Smooth muscle cell (in vitro differentiated cells): Measurements from ENCODE around the gene STARD4. TPM values are rescaled to one million over a fixed set of nuclear protein-coding genes. Genes with fewer than 3 reads are reported as not detected.

Experiments
- DNase-seq: peaks from one replicate; lab custom pipeline; 2025; ENCODE audit not compliant: unreplicated experiment; lab: John Stamatoyannopoulos, UW
- H2AFZ ChIP-seq: fragments of 200-600 bp; sonication (generic); 2 replicates; pipeline ENCODE4 v1.6.0; 2016; ENCODE audit warnings: antibody characterized with exemption, low read depth, mild to moderate bottlenecking
- H3F3A ChIP-seq: fragments of 200-600 bp; sonication (generic); 2 replicates; pipeline ENCODE4 v1.6.0; 2017; ENCODE audit warnings: antibody characterized with exemption, low read depth
- H3K27ac ChIP-seq: fragments of 200-600 bp; sonication (generic); 2 replicates; pipeline ENCODE4 v1.5.1; 2016; ENCODE audit warnings: low read depth, mild to moderate bottlenecking
- H3K27me3 ChIP-seq: fragments of 200-600 bp; sonication (generic); 2 replicates; pipeline ENCODE4 v1.6.1; 2016; ENCODE audit warnings: low read depth, mild to moderate bottlenecking
- H3K36me3 ChIP-seq: fragments of 200-600 bp; sonication (generic); 2 replicates; pipeline ENCODE4 v1.5.1; 2016; ENCODE audit warnings: low read depth
- H3K4me1 ChIP-seq: fragments of 200-600 bp; sonication (generic); 2 replicates; pipeline ENCODE4 v1.5.1; 2016; ENCODE audit warnings: low read depth
- H3K4me2 ChIP-seq: fragments of 200-600 bp; sonication (generic); 2 replicates; pipeline ENCODE4 v1.6.0; 2016; ENCODE audit warnings: mild to moderate bottlenecking
- H3K4me3 ChIP-seq: fragments of 200-600 bp; sonication (generic); 2 replicates; pipeline ENCODE4 v1.5.1; 2016; ENCODE audit warnings: mild to moderate bottlenecking
- H3K79me2 ChIP-seq: fragments of 200-600 bp; sonication (generic); 2 replicates; pipeline ENCODE4 v1.6.0; 2016; ENCODE audit warnings: low read depth, mild to moderate bottlenecking
- H3K9ac ChIP-seq: fragments of 200-600 bp; sonication (generic); 2 replicates; pipeline ENCODE4 v1.6.0; 2016; ENCODE audit warnings: low read depth
- H3K9me3 ChIP-seq: fragments of 200-600 bp; sonication (generic); replicated peaks from 2 replicates; pipeline ENCODE4 v1.5.1; 2016; ENCODE audit warnings: low read depth
- H4K20me1 ChIP-seq: fragments of 200-600 bp; sonication (generic); 2 replicates; pipeline ENCODE4 v1.6.0; 2016; ENCODE audit warnings: low read depth
- WGBS: methylation state at CpG from one replicate; pipeline ENCODE4 v1.1.7; 2016; ENCODE audit warnings: low lambda C conversion rate; 5-methylcytosine and 5-hydroxymethylcytosine counted together
- polyA plus RNA-seq: library from polyadenylated mRNA; unstranded; fragments of >200 nt; fragmentation: Nextera tagmentation; extraction: Ambion mirVana; gene quantifications from 2 replicates; pipeline ENCODE4 v1.2.1, GENCODE V29; 2016
- total RNA-seq: library from RNA; depleted of rRNA; stranded (reverse); fragments of >200 nt; gene quantifications from 2 replicates; pipeline ENCODE4 v1.2.3, GENCODE V29; 2014
- TF ChIP-seq, protein P1 (sequence below): fragments of 200-600 bp; sonication (generic); IDR thresholded peaks from 2 replicates; pipeline ENCODE4 v1.5.1; 2017; ENCODE audit warnings: borderline replicate concordance, mild to moderate bottlenecking, antibody characterized with exemption; ENCODE audit not compliant: insufficient read depth, poor library complexity, severe bottlenecking

STARD4 gene
- total and polyA plus RNA-seq, 2 experiments from 2014 or later = 41.7 to 123 TPM

DNA sequence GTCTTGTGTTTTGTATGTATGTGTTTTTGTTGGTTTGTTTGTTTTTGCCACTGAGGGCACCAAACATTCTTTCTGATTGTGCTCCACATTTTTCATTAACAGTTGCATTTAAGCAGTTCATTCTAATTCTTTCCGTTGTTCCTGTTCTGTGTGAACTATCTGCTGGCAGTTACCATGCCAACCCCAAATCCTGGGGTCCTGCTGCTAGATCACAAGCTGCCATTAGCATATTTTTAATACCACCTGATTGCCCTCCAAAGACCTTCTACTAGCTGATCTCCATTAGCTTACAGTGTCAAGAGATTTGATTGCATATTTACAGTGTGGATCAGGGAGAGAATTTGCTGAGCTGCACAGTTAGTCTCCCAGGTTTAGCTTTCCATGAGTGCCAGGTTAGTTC, 40.6 kb upstream of the STARD4 start:
- Histone ChIP-seq H3K27ac (no peak overlapping the region), H3F3A (no peaks in the 10 kb centered on the region), H3K4me3 (no peak overlapping the region), H3K4me1 (peaks cover 21% of the 10 kb centered on the region), H4K20me1 (no peaks in the 10 kb centered on the region), H3K79me2 (no peaks in the 10 kb centered on the region), H3K4me2 (no peak overlapping the region), H3K36me3 (no peaks in the 10 kb centered on the region), H3K27me3 (no peaks in the 10 kb centered on the region), H3K9me3 (no peaks in the 10 kb centered on the region), H2AFZ (no peak overlapping the region), H3K9ac (no peak overlapping the region)
- TF ChIP-seq, protein P1, sequence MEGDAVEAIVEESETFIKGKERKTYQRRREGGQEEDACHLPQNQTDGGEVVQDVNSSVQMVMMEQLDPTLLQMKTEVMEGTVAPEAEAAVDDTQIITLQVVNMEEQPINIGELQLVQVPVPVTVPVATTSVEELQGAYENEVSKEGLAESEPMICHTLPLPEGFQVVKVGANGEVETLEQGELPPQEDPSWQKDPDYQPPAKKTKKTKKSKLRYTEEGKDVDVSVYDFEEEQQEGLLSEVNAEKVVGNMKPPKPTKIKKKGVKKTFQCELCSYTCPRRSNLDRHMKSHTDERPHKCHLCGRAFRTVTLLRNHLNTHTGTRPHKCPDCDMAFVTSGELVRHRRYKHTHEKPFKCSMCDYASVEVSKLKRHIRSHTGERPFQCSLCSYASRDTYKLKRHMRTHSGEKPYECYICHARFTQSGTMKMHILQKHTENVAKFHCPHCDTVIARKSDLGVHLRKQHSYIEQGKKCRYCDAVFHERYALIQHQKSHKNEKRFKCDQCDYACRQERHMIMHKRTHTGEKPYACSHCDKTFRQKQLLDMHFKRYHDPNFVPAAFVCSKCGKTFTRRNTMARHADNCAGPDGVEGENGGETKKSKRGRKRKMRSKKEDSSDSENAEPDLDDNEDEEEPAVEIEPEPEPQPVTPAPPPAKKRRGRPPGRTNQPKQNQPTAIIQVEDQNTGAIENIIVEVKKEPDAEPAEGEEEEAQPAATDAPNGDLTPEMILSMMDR = no peak
- DNase-seq = no peak
- WGBS = 73% methylated on average over 1 of the region's 1 CpG

GRCh38 chr5:111552492-111552891, 40.2 kb upstream of the STARD4 start:
- H3K4me3 ChIP-seq = no peak overlapping the region
- DNase-seq = no peak
- H4K20me1 ChIP-seq = no peaks in the 10 kb centered on the region
- no peak overlapping the region for H3K4me2 ChIP-seq
- no peaks in the 10 kb centered on the region for H3K79me2 ChIP-seq
- peaks cover 21% of the 10 kb centered on the region for H3K4me1 ChIP-seq
- H3K27me3 ChIP-seq = no peaks in the 10 kb centered on the region
- TF ChIP-seq, protein P1 = no peak
- H3K27ac ChIP-seq = no peak overlapping the region
- 93% methylated on average over 2 of the region's 2 CpGs for WGBS
- no peaks in the 10 kb centered on the region for H3K36me3 ChIP-seq
- no peaks in the 10 kb centered on the region for H3F3A ChIP-seq
- no peak overlapping the region for H2AFZ ChIP-seq
- H3K9ac ChIP-seq = no peak overlapping the region
- H3K9me3 ChIP-seq = no peaks in the 10 kb centered on the region

GRCh38 chr5:111551569-111552275, 39.4 kb upstream of the STARD4 start:
- WGBS = 40% methylated on average over 7 of the region's 7 CpGs
- H2AFZ ChIP-seq = peak overlapping the region; percentile 31
- peaks cover 21% of the 10 kb centered on the region for H3K4me1 ChIP-seq
- no peaks in the 10 kb centered on the region for H3K9me3 ChIP-seq
- peak overlapping the region; percentile 58 for H3K27ac ChIP-seq
- no peaks in the 10 kb centered on the region for H3K36me3 ChIP-seq
- H3K27me3 ChIP-seq = no peaks in the 10 kb centered on the region
- DNase-seq = no peak
- H3K4me3 ChIP-seq = no peak overlapping the region
- H4K20me1 ChIP-seq = no peaks in the 10 kb centered on the region
- H3K4me2 ChIP-seq = peak overlapping the region; percentile 47
- H3F3A ChIP-seq = no peaks in the 10 kb centered on the region
- H3K9ac ChIP-seq = peak overlapping the region; percentile 3
- H3K79me2 ChIP-seq = no peaks in the 10 kb centered on the region
- TF ChIP-seq, protein P1 = no peak

DNA sequence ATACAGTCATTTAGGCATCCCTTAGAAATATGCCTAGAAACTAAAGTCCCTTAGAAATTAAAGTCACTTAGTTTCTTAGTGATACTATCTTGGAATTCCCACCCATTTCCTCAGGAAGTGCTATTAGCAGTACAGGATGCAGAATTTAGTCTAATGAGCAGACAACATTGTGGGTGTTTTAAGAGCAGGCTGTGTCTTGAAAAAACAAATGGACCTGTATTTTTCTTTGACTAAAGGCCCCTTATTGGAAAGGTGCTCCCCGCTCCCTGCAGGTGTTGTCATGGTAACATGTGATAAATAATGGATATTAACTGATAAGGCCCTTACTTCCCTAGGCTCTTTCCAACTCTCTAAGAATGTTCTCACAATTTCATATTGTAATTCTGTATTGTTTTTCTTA, 38.8 kb upstream of the STARD4 start:
- TF ChIP-seq, protein P1 = no peak
- Histone ChIP-seq H3K4me3 (no peak overlapping the region), H3K27me3 (no peaks in the 10 kb centered on the region), H3F3A (no peaks in the 10 kb centered on the region), H2AFZ (no peak overlapping the region), H4K20me1 (no peaks in the 10 kb centered on the region), H3K27ac (peak overlapping the region; percentile 58), H3K9ac (peak overlapping the region; percentile 35), H3K9me3 (no peaks in the 10 kb centered on the region), H3K4me1 (peaks cover 21% of the 10 kb centered on the region), H3K36me3 (no peaks in the 10 kb centered on the region), H3K4me2 (peak overlapping the region; percentile 47), H3K79me2 (no peaks in the 10 kb centered on the region)
- whole genome bisulfite sequencing = 95% methylated on average over 1 of the region's 1 CpG
- DNase-seq = no peak
